Anterior cingulate cortex (tissue), 58 donors: Measurements from ENCODE around the gene SRL.
A peak's percentile ranks its signal among the peaks of the same experiment; 100 is the strongest.

Source experiments
- DNase-seq, 58 donors: peaks; one replicate each; lab custom pipeline; 2025; lab: John Stamatoyannopoulos, UW

The SRL gene

DNA sequence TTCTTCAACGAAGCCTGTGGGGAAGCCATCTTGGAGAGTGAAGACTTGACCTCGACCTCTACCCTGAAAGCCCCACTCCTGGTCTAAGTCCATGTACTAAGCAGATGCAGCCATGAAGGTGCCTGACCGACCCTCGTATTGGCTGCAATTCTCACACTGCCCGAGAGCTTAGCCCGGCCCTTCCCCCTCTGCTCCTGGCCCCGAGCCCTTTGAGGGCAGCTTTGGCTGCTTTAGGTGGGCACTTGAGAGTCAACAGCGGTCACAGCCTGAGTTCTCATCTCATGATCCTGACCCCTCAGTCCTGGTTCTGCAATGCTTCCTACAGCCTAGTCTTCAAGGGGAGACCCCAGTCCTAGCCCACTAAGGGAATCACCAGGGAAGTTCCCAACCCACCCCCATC, 35.9 kb downstream of the SRL start:
- DNase-seq, result no peak

DNA sequence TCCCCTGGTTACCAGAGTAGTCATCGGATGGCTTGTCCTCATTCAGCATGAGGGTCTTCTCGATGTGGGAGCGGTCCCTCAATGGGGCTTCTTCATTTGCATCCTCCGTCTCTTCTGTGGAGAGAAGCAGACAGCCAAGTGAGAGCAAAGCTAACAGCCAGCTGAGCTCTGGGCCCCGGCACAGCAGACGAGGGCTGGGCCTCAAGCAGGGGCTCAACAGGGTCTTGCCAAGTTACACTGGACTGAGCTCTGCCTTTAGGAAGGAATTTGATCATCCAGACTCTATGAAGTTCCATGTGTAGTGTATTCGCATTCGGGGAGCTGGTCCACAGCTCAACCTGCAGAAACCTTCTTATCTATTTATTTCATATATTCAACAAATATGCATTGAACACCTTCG, 37.4 kb downstream of the SRL start:
- DNase-seq, result no peak

DNA sequence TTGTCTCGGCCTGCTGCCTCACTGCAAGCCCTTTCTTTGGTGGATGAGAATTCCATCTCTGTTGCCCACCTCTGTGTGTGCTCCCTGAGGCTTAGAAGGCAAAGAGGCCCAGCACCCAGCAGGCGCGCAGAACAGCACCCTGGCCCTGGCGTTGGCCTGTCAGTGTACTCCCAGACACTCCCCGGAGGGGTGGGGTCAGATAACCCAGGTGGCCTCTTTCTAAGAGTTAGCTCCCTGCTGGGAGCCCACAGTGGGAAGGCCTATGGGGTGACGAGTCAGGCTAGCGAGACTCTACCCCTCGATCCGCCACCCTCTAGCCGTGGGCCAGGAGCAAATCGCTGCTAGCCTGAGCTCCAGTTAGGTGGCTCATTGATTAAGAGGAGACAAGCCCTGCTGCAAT, 38.1 kb downstream of the SRL start:
- no peak for DNase-seq

DNA sequence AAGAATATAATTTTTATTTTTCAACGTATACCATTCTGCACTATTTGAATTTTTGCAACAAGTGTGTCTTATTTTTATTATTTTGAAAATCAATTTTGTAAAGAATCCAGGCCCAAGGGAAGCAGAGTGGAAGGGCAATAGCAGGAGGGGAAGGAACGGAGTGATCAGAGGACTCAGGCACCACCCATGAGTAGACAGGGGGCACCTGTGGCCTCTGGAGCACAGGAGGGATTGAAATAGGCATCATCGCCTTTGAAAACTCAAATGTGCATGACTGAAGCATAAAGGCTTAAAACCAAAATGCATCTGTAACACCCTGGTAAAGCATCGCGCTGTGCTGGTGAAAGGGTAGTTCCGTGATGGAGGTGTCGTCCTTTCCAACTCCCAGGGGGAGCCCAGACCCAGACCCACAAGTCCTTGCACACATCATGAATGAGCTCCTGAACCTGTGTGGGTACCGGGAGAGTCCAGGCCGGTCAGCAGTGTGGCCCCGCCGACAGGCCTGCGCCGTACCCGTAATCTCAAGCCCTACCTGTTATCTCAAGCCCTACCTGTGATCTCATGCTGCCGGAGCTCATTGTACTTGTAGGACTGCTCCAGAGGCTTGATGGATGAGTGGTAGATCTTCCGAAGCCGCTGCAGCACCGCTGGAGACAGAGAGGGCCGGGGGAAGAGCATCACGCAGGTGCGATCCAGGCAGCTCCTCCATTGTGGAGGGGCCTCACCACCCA, 39.1 kb downstream of the SRL start:
- DNase-seq, result no peak

DNA sequence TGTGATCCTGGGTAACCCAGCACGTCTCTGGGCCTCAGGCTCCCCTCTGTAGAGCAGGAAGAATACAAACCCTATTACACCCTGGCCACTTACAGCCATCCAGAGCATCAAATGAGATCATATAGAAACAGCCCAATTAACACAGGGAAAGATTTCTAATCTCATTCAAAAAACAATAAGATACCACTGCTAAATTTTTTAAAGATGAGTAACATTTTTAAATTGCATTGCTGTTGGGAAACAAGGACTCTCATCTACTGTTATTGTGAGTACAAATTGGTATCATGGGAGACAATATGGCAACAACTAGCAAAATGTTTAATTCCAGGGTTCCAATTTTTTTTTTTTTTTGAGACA, 41.1 kb downstream of the SRL start:
- no peak for DNase-seq

DNA sequence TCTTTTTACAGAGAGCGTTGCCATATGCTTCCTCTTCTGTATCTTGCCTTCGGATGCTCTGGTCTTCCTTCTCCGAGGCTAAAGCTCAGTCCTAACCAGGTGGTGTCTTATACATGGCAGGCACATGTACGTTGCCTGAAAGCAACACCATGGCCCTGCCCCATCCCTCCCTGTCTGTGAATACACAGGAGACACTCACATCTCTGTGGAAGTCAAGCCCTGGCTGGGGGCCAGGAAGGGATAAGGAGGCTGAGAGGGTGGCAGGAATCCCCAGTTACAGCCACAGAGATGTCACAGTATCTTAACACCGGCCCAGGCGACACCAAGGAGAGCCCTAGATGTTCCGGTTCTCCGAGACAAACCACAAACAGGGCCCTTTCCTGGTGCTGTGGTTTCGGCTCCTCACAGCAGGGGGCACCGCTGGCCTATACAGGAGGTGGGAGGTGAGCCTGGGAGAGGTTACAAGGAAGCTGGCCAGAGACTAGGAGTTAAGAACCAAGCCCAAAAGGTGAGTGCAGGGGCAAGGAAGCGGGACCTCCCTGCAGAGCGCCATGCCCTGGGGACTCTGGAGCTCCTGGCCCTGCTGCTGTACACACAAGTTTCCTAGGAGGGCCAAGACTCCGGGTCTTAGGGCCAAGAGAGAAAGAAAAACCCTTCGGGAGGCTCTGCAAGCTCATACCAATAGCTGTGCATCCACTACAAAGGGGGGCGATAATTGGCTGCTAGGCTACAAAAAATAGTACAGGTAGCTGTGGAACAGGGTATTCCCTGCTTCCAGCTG, 41.7 kb downstream of the SRL start:
- DNase-seq, result peak in 26 of 58 donors; percentile 1 to 40 (median 16)

DNA sequence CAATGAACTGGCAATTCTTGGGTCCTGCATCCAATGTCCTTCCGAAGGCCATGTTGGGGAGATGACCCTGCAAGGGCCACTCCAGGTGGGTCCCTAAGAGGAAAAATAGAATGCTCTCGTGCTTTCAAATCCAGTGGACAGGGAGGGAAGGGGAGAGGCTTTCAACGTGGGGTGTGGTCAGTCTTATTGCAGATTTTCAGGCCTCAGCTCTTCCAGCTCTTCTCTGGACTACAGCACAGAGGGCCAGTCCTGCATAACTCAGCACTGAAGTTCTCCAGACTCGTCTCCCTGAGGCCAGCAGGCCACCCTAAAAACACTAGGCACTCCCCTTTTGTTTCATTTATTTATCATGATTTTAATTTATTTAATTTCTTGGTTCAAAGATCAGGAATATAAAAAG, 43.1 kb downstream of the SRL start:
- DNase-seq, result no peak

DNA sequence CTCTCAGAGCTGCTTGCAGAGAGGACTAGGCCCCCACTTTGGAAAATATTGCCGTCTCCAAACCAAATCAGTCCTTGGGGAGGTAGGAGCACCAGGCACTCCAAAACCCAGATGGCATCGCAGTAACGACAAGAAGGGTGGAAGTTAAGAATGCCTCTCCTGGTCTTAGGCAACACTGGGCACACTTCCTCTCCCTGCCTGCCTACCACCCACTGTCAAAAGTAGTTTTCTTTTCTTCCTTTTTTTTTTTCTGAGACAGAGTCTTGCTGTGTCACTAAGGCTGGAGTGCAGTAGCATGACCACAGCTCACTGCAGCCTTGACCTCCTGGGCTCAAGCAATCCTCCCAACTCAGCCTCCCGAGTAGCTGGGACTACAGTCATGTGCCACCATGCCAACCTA, 47.2 kb downstream of the SRL start:
- DNase-seq, result no peak

DNA sequence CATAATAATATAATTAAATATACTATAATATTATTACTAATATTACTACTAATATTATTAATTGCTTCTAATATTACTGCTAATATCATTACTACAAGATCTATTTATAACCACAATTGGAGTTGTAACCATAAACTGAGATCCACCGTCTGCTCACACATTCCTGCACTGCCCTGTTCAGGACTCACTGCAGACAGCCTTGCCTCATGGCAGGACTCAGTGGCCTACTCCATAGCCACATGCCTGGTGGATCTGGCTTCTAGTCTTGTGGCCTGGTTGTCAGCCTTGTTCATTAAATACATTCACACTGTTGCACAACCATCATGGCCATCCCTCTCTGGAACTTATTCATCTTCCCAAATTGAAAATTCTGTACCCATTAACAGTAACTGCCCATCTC, 48.0 kb downstream of the SRL start:
- DNase-seq, result no peak

DNA sequence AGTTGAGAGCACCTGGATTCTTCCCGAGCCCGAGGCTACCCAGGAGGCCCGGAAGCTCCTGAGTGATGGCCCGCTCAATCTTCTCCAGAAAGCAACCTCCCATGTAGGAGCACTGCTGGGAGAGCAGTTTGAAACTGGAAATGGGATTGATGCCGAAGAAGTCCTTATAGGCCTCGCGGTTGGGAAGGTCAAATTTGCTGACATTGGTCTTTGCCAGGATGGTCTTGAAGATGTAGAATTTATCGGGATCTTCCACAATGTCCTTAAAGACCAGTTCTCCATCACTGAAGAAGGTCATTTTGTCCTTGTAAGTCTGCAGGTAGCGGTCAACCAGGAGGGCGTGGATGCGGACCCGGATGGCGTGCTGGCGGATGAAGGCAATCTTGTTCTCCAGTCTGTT, 49.7 kb downstream of the SRL start:
- DNase-seq, result no peak

DNA sequence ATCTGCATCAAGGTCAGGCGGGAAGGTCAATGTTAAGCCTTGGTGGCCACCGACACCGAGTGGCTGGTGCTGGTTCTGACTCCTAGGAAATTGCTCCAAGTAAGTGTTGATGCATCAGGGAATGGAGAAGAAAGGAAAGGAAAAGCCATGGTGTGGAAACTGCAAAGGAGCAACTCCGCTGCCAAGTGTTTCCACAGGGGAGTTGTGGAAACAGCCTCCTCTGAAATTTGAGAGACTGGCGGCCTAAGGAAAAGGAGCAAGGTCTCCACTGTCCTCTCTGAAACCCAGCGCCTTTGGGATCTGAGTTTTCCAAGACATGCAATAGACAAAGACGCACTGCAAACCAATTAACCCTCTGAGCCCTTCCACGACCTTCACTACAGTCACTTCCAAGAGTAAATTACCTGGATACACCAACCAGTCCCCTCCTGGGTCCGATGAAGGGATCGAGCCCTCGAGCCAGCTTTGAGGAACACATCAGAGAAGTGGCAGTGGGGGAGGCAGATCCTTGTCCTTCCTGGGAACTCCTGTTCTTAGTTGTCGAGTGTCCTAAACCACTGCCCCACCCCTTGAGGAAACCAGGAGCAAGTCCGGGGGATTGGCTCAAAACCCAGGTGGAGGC, 51.1 kb downstream of the SRL start:
- DNase-seq, result no peak

DNA sequence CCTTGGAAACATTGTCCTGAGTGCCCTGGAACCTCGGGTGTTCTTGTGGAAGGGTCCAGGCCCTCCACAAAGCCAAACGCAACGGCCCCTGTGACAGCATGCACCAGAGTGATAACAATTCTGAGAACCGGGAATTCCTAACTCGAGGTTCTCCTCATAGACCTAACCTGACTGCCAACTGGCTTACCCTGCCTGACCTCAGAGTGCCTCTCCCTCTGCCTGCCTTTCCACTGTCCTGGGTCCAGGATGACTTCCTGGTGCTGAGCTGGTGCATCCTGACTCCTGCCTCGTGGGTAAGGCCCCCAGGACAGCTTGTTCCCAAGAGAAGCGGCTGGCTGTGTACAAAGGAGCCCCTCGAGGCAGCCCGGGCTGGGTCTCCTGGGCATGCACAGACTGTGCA, 51.8 kb downstream of the SRL start:
- DNase-seq, result no peak

DNA sequence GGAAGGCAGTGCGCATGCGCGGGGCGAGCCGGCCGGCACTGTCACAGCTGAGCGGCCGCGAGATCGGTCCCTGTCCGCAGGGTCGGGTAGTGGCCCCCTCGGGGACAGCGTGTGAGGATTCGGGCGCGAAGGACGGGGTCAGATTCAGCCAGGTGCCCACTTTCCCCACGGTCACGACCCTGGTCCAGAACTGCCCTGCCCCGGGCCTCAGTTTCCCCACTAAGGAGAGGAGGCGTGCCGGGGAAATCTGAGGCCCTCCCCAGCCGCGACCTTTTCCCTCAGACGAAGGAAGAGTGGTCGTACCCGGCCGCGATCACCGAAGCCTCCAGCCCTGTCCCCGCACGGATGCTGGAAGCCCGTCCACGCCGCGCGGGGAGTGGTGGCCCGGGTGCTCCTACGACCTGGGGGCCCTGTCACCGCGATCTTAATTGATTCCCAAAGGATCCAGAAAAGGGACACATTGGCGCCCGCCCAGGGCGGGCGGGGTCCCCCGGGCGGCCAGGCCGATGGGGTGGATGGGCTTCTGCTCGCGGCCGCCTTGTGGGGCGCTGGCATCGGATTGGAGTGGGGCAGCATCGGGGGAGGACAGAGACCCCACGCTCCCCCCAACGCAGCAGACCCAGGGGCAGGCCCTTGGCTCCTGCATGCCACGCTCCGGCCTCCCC, 57.7 kb downstream of the SRL start:
- peak in 7 of 58 donors; percentile 37 to 56 (median 44) for DNase-seq

DNA sequence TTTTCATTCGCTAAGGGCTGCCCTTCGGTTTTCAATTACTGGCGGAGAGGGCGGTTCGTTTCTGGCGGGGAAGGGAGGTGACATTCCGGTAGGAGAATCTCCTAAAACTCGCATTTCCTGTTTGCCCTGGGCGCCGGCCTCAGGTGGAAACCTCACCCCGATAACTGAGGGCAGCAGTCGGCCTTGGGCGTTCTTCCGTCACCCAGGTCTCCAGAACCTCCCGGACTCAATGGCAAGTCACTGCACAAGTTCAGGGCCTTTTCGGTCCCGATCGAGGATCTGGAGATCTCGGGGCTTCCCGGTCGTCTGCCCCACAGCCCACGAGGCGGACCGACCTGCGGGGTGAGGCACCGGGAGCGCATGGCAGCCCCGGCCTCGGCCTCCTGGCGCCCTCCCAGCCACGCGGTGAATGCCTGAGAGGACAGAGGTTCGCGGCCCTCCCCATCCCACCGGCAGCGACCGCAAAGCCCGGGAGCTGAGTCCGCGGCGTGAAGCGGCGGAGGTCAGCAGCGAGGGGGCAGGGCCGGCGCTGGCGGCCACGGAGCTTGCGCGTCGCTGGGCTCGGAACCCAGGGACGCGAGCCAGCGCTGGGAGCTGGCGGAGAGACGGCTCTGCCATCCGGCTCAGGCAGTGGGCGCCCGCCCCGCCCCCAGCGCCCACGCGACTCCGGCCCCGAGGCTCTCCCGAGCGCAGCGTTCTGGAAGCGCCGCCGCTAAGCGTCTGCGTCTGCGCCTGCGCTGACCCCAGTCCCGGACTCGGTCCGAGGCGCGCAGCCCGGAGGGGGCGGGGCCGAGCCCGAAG, 58.4 kb downstream of the SRL start:
- peak; percentile 21 to 95 (median 88) for DNase-seq

DNA sequence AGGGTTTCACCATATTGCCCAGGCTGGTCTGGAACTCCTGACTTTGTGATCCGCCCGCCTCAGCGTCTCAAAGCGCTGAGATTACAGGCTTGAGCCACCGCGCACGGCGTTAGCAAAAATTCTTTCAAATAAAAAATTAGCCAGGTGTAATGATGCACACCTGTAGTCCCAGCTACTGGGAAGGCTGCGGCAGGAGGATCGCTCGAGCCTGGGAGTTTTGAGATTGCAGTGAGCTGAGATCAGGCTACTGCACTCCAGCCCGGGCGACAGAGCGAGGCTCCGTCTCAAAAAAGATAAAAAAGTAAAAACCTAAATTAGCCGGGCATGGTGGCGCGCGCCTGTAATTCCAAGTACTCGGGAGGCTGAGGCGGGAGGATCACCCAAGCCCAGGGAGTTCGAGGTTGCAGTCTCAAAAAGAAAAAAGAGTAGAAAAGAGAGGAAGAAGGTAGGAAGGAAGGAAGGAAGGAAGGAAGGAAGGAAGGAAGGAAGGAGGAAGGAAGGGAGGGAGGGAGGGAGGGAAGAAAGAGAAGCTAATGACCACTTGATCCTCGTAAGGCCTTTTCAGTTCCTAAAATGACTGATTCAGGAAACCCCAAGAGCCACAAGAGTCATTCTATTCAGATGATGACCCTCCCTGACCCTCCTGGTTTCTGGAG, 59.2 kb downstream of the SRL start:
- DNase-seq, result no peak

DNA sequence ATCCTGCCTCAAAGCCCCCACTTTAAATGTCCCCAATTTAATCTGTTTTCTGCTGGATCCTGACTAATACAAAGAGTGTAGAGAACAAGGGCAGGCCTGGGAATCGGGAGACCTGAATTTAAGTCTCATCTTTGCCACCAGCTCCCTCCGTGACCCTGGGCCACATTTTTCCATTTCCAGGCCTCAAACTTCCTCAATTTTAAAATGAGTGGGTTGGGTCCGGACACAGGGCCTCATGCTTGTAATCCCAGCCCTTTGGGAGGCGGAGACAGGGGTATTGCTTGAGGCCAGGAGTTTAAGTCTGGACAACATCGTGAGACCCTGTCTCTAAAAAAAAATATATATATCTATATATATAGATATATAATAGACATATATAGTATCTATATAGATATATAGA, 61.4 kb downstream of the SRL start:
- DNase-seq, result no peak

DNA sequence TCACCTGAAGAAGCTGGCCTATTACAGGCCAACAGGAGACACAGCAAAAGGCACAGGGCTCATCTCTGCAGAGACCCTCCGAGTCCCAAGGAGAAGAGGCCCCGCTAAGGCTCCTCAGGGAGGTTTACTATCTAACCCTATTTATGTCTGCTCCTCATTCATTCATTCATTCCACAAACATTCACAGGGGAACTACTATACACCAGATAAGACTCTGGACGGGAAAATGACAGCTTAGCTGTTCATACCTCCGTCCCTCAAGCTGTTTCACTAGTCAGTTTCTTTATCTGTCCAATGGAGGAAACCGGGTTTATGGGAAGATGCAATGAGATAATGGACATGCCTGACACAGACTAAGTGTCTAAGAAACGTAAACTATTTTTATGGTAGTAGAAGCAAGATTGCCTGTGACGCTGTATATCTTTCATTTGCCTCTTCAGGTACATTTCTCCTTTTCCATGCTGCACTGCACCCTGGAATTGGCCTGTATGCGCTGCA, 62.1 kb downstream of the SRL start:
- DNase-seq, result no peak

DNA sequence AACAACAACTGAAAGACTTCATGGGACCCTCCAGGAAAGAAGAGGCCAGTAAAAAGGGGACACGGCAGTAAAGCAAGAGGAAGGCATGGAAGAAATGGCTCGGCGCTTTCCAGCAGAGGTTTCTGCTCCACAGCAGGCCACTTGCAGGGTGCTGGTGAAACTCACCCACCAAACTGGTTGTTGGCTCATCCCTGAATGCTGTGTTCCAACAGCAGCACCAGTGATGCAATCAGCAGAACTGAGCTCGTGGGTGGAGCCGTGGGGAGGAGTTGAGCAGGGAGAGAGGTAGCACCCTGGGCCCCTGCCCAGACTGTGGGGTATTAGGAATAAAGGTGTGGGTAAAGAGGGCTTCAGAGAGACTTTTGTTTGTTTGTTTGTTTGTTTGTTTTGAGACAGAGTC, 62.9 kb downstream of the SRL start:
- peak in 11 of 58 donors; percentile 3 to 57 (median 15) for DNase-seq

DNA sequence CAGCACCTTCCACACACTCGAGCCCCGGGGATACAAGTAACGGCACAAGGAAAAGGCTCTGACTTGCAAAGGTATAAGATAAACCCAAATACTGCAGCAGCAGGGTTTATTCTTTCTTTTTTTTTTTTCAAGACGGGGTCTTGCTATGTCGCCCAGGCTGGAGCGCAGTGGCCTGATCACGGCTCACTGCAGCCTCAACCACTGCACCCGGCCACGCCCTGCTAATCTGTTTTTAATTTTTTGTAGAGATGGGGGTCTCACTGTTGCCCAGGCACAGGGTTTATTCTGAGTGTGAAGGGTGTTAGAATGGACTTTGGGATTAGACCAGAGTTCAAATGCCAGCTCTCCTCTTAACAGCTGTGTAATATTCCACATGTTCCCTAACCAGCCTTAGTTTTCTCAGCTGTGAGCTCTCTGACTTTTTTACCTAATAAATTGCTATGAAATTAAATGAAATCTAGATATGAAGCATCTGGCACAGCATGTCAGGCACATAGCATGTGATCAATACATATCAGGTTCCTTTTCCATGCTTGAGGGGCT, 63.3 kb downstream of the SRL start:
- DNase-seq, result no peak
